Endodermal cell (in vitro differentiated cells): ENCODE results near the gene RCN2. TPM values are rescaled to one million over a fixed set of nuclear protein-coding genes. Genes with fewer than 3 reads are reported as not detected.
A peak's percentile ranks its signal among the peaks of the same experiment; 100 is the strongest.

ENCODE experiments used
- DNase-seq: peaks from one replicate; pipeline ENCODE4 v3.0.0-alpha.2; 2017
- H3K27ac ChIP-seq: 2 replicates; pipeline ENCODE4 v1.5.1; 2013; ENCODE audit warnings: mild to moderate bottlenecking, low read depth, low read length, moderate library complexity
- H3K27me3 ChIP-seq: 2 replicates; pipeline ENCODE4 v1.6.1; 2013; ENCODE audit warnings: mild to moderate bottlenecking, low read length, moderate library complexity; ENCODE audit not compliant: insufficient read depth, control insufficient read depth, poor library complexity, severe bottlenecking
- H3K36me3 ChIP-seq: 2 replicates; pipeline ENCODE4 v1.7.0; 2013; ENCODE audit warnings: mild to moderate bottlenecking, low read length, moderate library complexity; ENCODE audit not compliant: control insufficient read depth, insufficient read depth
- H3K4me1 ChIP-seq: one replicate; pipeline ENCODE4 v1.7.0; 2013; ENCODE audit warnings: low read length; ENCODE audit not compliant: control insufficient read depth, insufficient read depth
- H3K4me3 ChIP-seq: 2 replicates; pipeline ENCODE4 v1.5.1; 2013; ENCODE audit warnings: mild to moderate bottlenecking, low read length, moderate library complexity
- H3K9ac ChIP-seq: 2 replicates; pipeline ENCODE4 v1.6.1; 2013; ENCODE audit warnings: mild to moderate bottlenecking, low read length, moderate library complexity; ENCODE audit not compliant: poor library complexity, severe bottlenecking; ENCODE audit errors: extremely low read depth
- H3K9me3 ChIP-seq: 2 replicates; pipeline ENCODE4 v1.6.1; 2013; ENCODE audit warnings: mild to moderate bottlenecking, low read length, moderate library complexity; ENCODE audit not compliant: control insufficient read depth
- H3K27ac Mint-ChIP-seq: 2 replicates; pipeline ENCODE4 v1.8.0; 2020; ENCODE audit warnings: mixed read lengths
- H3K27me3 Mint-ChIP-seq: 2 replicates; pipeline ENCODE4 v1.8.0; 2021; ENCODE audit warnings: mild to moderate bottlenecking, mixed read lengths; ENCODE audit not compliant: insufficient read depth
- H3K36me3 Mint-ChIP-seq: 2 replicates; pipeline ENCODE4 v1.8.0; 2020; ENCODE audit warnings: low read depth, mixed read lengths
- H3K4me1 Mint-ChIP-seq: 2 replicates; pipeline ENCODE4 v1.8.0; 2020; ENCODE audit warnings: mixed read lengths
- H3K4me3 Mint-ChIP-seq: 2 replicates; pipeline ENCODE4 v1.8.0; 2020; ENCODE audit warnings: mild to moderate bottlenecking, moderate library complexity, mixed read lengths
- H3K9me3 Mint-ChIP-seq: 2 replicates; pipeline ENCODE4 v1.8.0; 2020; ENCODE audit warnings: mild to moderate bottlenecking, mixed read lengths
- whole genome bisulfite sequencing, 2 experiments: methylation state at CpG; one replicate each; pipeline versions ENCODE4 v1.1.5 to v1.1.7; 2013; ENCODE audit warnings: missing lambda C conversion rate in 2 of 2, mixed read lengths in 1 of 2; ENCODE audit not compliant: insufficient coverage in 1 of 2, insufficient read length in 1 of 2; 5-methylcytosine and 5-hydroxymethylcytosine counted together
- total RNA-seq, 2 donors: library from RNA; stranded (reverse); fragmentation: NEBNext Ultra II Directional in 1 of 2; extraction: Animal tissue kit (Norgen Biotek cat#: 25700) in 1 of 2; gene quantifications; 2 replicates in 1 of 2; 3 replicates in 1 of 2; pipeline ENCODE4 v1.2.1, GENCODE V29; 2021
- TF ChIP-seq, protein P1 (sequence below): fragments of 200-600 bp; sonication (generic); conservative IDR thresholded peaks from 2 replicates; pipeline ENCODE4 v1.5.0; 2021; ENCODE audit warnings: antibody characterized with exemption, mild to moderate bottlenecking

The RCN2 gene
- total RNA-seq, 2 donors from 2014 or later, result 151 to 165 TPM

DNA sequence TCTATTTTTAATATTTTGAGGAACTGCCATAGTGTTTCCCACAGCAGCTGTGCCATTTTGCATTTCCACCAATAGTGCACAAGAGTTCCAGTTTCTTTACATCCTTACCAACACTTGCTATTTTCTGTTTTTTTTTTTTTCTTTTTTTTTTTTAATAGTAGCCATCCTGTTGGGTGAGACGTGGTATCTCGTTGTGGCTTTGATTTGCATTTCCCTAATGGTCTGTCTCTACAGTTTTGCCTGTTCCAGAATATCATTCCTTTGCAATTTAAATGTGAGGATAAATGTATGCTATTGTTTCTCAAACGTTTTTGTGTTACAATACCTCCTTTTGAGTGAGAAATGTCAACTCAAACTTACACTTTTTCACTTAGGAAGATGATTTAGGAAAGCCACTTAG is 22.4 kb downstream of the RCN2 start:
- H3K4me3 ChIP-seq, result no peak overlapping the region
- Mint-ChIP-seq H3K4me3 (no peak overlapping the region), H3K36me3 (peaks cover 14% of the 10 kb centered on the region), H3K27me3 (no peaks in the 10 kb centered on the region), H3K9me3 (no peaks in the 10 kb centered on the region), H3K4me1 (no peaks in the 10 kb centered on the region), H3K27ac (no peak overlapping the region)
- 58% methylated on average over 3 of the region's 3 CpGs; no CpG with 5 or more reads in 1 of the 2 experiments for WGBS, 2 experiments
- no peak overlapping the region for H3K9ac ChIP-seq
- DNase-seq, result no peak
- no peak overlapping the region for H3K27ac ChIP-seq
- H3K36me3 ChIP-seq, result peaks cover 18% of the 10 kb centered on the region
- H3K9me3 ChIP-seq, result no peaks in the 10 kb centered on the region
- TF ChIP-seq, protein P1, sequence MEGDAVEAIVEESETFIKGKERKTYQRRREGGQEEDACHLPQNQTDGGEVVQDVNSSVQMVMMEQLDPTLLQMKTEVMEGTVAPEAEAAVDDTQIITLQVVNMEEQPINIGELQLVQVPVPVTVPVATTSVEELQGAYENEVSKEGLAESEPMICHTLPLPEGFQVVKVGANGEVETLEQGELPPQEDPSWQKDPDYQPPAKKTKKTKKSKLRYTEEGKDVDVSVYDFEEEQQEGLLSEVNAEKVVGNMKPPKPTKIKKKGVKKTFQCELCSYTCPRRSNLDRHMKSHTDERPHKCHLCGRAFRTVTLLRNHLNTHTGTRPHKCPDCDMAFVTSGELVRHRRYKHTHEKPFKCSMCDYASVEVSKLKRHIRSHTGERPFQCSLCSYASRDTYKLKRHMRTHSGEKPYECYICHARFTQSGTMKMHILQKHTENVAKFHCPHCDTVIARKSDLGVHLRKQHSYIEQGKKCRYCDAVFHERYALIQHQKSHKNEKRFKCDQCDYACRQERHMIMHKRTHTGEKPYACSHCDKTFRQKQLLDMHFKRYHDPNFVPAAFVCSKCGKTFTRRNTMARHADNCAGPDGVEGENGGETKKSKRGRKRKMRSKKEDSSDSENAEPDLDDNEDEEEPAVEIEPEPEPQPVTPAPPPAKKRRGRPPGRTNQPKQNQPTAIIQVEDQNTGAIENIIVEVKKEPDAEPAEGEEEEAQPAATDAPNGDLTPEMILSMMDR, result no peak
- H3K4me1 ChIP-seq, result no peaks in the 10 kb centered on the region
- no peaks in the 10 kb centered on the region for H3K27me3 ChIP-seq

DNA sequence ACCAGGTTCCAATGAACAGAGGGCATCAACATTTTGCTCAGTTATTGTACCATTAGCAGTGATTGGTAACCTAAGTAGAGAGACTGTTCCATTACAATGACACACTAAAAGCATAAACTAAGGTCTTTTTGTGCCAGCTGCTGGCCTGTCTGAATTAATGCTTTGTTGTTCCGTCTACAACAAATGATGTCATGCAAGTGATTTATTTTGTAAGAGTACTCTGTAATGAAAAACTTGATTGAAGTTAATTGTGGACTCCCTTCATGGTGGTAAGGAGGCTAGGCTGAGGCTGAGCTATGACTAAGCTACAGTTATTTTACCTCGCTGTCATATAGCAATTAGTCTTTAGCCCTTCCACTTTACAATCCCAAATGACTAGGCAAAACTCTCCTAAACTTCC is 23.2 kb downstream of the RCN2 start:
- WGBS, 2 experiments, result 85 to 88% methylated on average over 1 to 2 of the region's 2 CpGs
- no peaks in the 10 kb centered on the region for H3K27me3 ChIP-seq
- no peak overlapping the region for H3K4me3 ChIP-seq
- no peaks in the 10 kb centered on the region for H3K4me1 ChIP-seq
- no peak overlapping the region for H3K27ac ChIP-seq
- no peaks in the 10 kb centered on the region for H3K9me3 ChIP-seq
- no peaks in the 10 kb centered on the region for H3K27me3 Mint-ChIP-seq
- H3K9ac ChIP-seq, result no peak overlapping the region
- TF ChIP-seq, protein P1, result no peak
- no peak overlapping the region for H3K27ac Mint-ChIP-seq
- no peaks in the 10 kb centered on the region for H3K4me1 Mint-ChIP-seq
- peaks cover 9% of the 10 kb centered on the region for H3K36me3 Mint-ChIP-seq
- no peak for DNase-seq
- no peak overlapping the region for H3K4me3 Mint-ChIP-seq
- peaks cover 10% of the 10 kb centered on the region for H3K36me3 ChIP-seq
- no peaks in the 10 kb centered on the region for H3K9me3 Mint-ChIP-seq

DNA sequence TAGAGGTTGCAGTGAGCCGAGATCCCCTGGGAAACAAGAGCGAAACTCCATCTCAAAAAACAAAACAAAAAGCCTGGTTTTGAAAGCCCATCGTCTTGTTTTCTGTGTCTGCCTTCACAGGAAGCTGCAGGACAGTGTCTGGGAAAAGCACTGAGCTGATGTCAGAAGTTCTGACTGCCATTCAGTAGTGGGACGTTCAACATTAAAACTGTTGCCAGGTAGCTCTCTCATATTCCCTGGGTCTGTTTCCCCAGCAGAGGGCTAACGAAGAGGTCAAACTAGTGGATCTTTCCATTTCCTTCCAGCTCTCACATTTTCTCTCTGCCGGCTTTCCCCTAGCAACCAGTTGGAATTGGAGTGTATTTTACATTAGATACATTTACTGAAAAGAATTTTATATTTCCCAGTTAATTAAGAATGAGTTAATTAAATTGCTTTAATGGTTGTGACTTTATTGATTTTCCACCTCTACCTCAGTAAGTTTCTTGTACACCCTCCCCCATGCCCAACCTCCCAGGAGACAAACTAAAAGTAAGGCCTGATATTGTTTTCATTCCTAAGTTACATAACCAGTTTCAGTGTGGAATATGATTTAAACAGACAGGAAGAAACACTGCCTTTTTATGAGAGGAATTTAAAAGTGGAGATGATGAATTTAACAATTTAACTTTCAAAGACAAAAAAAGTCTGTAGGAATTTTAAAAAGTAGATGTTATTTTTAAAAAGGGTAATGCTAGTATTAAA is 29.9 kb downstream of the RCN2 start:
- Histone ChIP-seq H3K36me3 (no peaks in the 10 kb centered on the region), H3K4me1 (peaks cover 10% of the 10 kb centered on the region), H3K27me3 (no peaks in the 10 kb centered on the region), H3K27ac (no peak overlapping the region), H3K9me3 (no peaks in the 10 kb centered on the region), H3K9ac (no peak overlapping the region), H3K4me3 (no peak overlapping the region)
- Mint-ChIP-seq H3K27me3 (peaks cover 11% of the 10 kb centered on the region), H3K36me3 (no peaks in the 10 kb centered on the region), H3K4me3 (no peak overlapping the region), H3K27ac (no peak overlapping the region), H3K9me3 (no peaks in the 10 kb centered on the region), H3K4me1 (peaks cover 23% of the 10 kb centered on the region)
- DNase-seq, result no peak
- TF ChIP-seq, protein P1, result peak; percentile 49
- WGBS, 2 experiments, result 84 to 89% methylated on average over 2 to 5 of the region's 6 CpGs
